ENCODE data around the gene TBPL2.
"Not testable (repeated sequence)": the region's sequence is repeated elsewhere in the genome, so short reads cannot be mapped to it uniquely, and the experiment has no call there.

Gene TBPL2

GRCh38 chr14:55441286-55441685 is 870 bp upstream of the TBPL2 start:
- no peak for DNase-seq (ENCODE audit: low spot score)

- DNase-seq (ENCODE audit: low spot score): peak; percentile 51
Measured at GRCh38 chr14:55438066-55438683, 2.2 kb downstream of the TBPL2 start.

DNA sequence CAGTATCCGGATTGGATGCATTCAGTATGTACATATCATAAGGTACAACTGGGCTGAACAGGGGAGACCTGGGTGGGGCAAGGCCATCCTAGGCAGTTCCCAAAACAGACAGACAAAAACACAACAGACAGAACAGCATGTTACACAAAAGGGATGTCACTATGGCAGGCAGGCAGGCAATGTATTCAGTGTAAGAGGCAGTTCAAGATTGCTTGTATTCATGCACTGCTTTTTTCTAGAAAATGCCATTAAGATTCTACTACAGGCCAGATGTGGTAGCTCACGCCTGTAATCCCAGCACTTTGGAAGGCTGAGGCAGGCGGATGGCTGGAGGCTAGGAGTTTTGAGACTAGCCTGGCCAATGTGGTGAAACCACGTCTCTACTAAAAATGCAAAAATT is 3.5 kb downstream of the TBPL2 start:
- DNase-seq (ENCODE audit: low spot score): no peak

- no peak for DNase-seq (ENCODE audit: low spot score)
Measured at GRCh38 chr14:55436519-55436918, 3.9 kb downstream of the TBPL2 start.

DNA sequence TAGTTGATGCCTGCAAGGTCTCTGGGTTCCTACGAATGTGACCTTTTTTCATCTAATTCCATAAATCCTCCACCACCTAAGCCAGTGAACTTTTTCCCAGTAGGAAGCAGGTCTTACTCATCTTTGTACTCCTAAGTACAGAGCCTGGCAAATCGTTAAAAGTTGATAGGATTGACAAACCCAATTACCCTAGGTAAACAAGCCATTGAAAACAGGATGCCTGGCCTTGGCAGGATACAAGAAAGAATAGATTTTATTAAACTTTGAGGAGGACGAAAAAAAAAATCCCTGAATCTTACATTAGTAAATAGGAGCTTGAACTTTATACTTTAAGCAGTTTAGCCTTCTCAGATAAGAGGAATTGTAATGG is 5.6 kb downstream of the TBPL2 start:
- DNase-seq (ENCODE audit: low spot score): no peak

GRCh38 chr14:55433880-55434804 is 6.3 kb downstream of the TBPL2 start:
- DNase-seq (ENCODE audit: low spot score): no peak

DNA sequence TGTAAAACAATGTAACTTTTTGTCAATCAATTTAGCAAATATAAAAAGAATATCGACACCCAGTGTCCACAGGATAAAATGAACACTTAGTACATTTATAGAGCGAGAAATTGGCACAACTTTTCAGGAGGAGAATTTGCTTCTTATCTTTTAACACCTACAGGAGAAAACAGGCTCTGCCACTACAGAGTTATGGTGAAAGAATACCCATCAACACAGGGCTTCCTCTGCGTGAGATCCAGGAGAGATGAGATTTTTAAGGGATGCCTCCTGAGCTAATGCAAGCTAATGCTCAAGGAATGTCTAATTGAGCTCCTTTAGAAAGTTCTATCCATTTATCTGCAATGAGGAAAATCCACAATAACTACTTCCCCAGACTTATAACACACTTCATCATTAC is 7.8 kb downstream of the TBPL2 start:
- DNase-seq (ENCODE audit: low spot score): no peak

GRCh38 chr14:55430024-55430690 is 10.3 kb downstream of the TBPL2 start:
- peak; percentile 46 for DNase-seq (ENCODE audit: low spot score)

- DNase-seq (ENCODE audit: low spot score): no peak
Measured at GRCh38 chr14:55427439-55427838, 13.0 kb downstream of the TBPL2 start.

DNA sequence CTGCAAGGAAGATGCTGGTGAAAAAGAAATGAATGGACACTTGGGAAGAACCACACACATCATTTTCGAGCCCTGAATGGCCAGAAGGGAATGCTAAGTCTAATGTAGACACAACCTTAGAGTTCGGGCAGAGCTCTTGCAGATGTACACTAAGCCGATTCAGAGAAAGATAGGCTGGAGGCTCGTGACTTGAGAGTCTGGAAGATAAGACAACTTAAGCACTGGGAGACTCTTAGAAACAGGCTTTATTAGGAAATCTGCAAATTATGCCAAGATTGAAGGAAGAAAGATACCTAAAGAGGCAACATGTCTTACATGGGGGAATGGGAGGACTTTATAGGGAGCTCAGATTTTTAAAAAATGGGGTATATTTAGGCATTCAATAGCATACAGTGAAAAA is 13.5 kb downstream of the TBPL2 start:
- DNase-seq (ENCODE audit: low spot score): peak; percentile 37

DNA sequence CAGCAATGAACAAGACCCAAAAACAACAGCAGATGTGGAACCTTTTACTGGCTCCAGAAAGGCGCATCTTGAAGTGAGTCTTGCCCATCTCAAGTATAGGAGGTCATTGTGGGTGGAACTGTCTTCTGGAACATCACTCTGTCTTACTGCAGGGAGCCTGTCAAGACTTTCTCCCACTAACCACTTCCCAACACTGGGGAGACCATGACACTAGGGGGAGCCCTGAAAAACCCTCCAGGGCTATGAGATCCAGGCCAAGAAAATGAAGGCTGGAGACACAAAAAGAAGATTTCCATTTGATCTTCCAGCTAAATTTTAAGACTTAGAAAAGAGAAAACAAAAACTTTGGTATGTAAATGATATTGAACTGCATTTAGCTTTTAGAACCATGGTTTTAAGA is 15.3 kb downstream of the TBPL2 start:
- no peak for DNase-seq (ENCODE audit: low spot score)

DNA sequence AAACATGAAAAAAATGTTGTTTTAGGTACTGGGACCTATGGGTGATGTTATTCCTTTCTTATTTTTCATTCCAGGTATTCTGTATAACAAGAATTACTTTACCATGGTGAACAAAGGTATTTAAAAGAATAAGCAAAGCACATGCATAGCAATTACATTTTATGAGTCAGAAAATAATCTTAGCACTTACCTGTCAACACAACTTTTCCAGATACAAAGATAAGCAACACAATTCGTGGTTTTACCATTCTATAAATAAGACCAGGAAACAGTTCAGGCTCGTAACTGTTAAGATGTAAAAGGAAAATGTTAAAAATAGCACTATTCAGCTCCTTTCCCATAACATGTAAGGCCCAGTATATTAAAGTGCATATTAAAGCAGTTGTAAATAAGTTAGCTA is 16.4 kb downstream of the TBPL2 start:
- DNase-seq (ENCODE audit: low spot score): no peak

GRCh38 chr14:55422338-55422737 is 18.1 kb downstream of the TBPL2 start:
- not testable (repeated sequence) for DNase-seq (ENCODE audit: low spot score)

GRCh38 chr14:55419663-55420062 is 20.8 kb downstream of the TBPL2 start:
- DNase-seq (ENCODE audit: low spot score): no peak

GRCh38 chr14:55418411-55418810 is 22.0 kb downstream of the TBPL2 start:
- DNase-seq (ENCODE audit: low spot score): no peak

GRCh38 chr14:55417955-55418354 is 22.5 kb downstream of the TBPL2 start:
- DNase-seq (ENCODE audit: low spot score): peak; percentile 34

- DNase-seq (ENCODE audit: low spot score): no peak
Measured at GRCh38 chr14:55416866-55417265, 23.6 kb downstream of the TBPL2 start.

GRCh38 chr14:55414551-55414950 is 25.9 kb downstream of the TBPL2 start:
- DNase-seq (ENCODE audit: low spot score): no peak

DNA sequence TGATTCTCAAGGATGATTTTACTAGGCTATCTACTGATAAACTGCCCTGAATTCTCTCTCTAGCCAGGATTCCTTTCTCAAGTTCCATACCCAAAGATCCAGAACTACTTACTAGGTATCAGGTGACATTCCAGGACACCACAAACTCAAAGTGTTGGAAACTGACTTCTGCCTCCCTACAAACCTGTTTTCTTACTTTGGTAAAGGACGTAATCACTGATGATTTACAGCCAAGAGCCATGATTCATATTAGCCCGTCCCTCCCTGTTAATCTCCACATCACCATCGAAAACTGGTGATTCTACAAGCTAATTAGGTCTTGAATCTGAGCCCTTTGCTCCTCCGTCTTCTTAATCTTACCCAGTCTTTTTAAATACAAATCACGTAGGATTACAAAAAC is 27.7 kb downstream of the TBPL2 start:
- no peak for DNase-seq (ENCODE audit: low spot score)

GRCh38 chr14:55411426-55412389 is 28.7 kb downstream of the TBPL2 start, which contains the start of gene ATG14:
ATG14 (minus strand) TSS chr14:55411830; CDS start chr14:55411822, 8 bp downstream.
- DNase-seq (ENCODE audit: low spot score): peak; percentile 76

GRCh38 chr14:55410876-55411275 is 29.5 kb downstream of the TBPL2 start:
- no peak for DNase-seq (ENCODE audit: low spot score)
